HepG2 (cell line): ENCODE data around the gene NEURL1B. TPM values are rescaled to one million over a fixed set of nuclear protein-coding genes. Genes with fewer than 3 reads are reported as not detected.

ENCODE experiments used
- ATAC-seq: fragments of 200-7000 bp; cut with Tn5 transposase; 3 replicates; pipeline ENCODE4 v1.9.1; 2020; ENCODE audit warnings: mild to moderate bottlenecking, moderate library complexity
- BruUV-seq: library from RNA; stranded (reverse); fragments of 400-500 nt; replicated peaks from 2 replicates; lab custom pipeline; 2021; lab: Mats Ljungman, UMichigan
- CTCF ChIA-PET: fragments of 300-600 bp; formaldehyde crosslinking; extraction: SDS; loops from one replicate; lab custom pipeline; 2021; ENCODE audit warnings: low total read pairs, inconsistent platforms, low intra/inter-chr PET ratio; lab: Yijun Ruan, JAX
- POLR2A ChIA-PET: fragments of 350-600 bp; sonication (Branson Sonifier 250); formaldehyde crosslinking; loops from one replicate; lab custom pipeline; 2020; ENCODE audit warnings: antibody characterized with exemption, inconsistent platforms; lab: Yijun Ruan, JAX
- DNase-seq: peaks from one replicate; pipeline ENCODE4 v3.0.0-alpha.2; 2015; ENCODE audit warnings: low spot score
- FAIRE-seq: peaks from 3 replicates; lab custom pipeline; 2011; peaks lifted over from hg19 to GRCh38; lab: Jason Lieb, UNC
- H2AFZ ChIP-seq: one replicate; pipeline ENCODE4 v1.6.1; 2011; ENCODE audit warnings: low read length, inconsistent platforms
- H3K27ac ChIP-seq: fragments of 300-600 bp; 3 replicates; pipeline ENCODE4 v1.8.0; 2011; ENCODE audit warnings: mixed run types, mild to moderate bottlenecking, mixed read lengths, low read length, inconsistent platforms; ENCODE audit not compliant: insufficient read depth; ENCODE audit errors: extremely low read length
- H3K27me3 ChIP-seq, 2 experiments: fragments of 200-600 bp in 1 of 2; 2 replicates in 1 of 2; 3 replicates in 1 of 2; pipeline versions ENCODE4 v1.6.0 to v1.8.0; 2011; ENCODE audit warnings: low read length in 2 of 2, mild to moderate bottlenecking in 2 of 2, moderate library complexity in 2 of 2, inconsistent platforms in 1 of 2; ENCODE audit not compliant: insufficient read depth in 2 of 2, control insufficient read depth in 1 of 2
- H3K36me3 ChIP-seq, 2 experiments: fragments of 200-600 bp in 1 of 2; replicated peaks in 1 of 2; 2 replicates in 1 of 2; 3 replicates in 1 of 2; pipeline versions ENCODE4 v1.5.1 to v1.8.0; 2011; ENCODE audit warnings: low read length in 2 of 2, inconsistent platforms in 1 of 2; ENCODE audit not compliant: insufficient read depth in 2 of 2, control insufficient read depth in 1 of 2
- H3K4me1 ChIP-seq: 2 replicates; pipeline ENCODE4 v1.5.1; 2012; ENCODE audit warnings: low read length, inconsistent platforms; ENCODE audit not compliant: insufficient read depth
- H3K4me2 ChIP-seq: 2 replicates; pipeline ENCODE4 v1.6.0; 2011; ENCODE audit warnings: low read depth, low read length, inconsistent platforms
- H3K4me3 ChIP-seq, 3 experiments: fragments of 200-600 bp in 1 of 3; sonication (generic), shearing (Covaris generic) in 1 of 3; replicated peaks in 1 of 3; 2 replicates each; pipeline ENCODE4 v1.5.1; 2011 to 2016; ENCODE audit warnings: low read length in 3 of 3, inconsistent platforms in 2 of 3, low read depth in 2 of 3, mild to moderate bottlenecking in 2 of 3, control low read depth in 1 of 3, mixed read lengths in 1 of 3; ENCODE audit not compliant: insufficient read depth in 1 of 3
- H3K79me2 ChIP-seq: one replicate; pipeline ENCODE4 v1.6.1; 2011; ENCODE audit warnings: low read length, inconsistent platforms; ENCODE audit not compliant: insufficient read depth
- H3K9ac ChIP-seq: 2 replicates; pipeline ENCODE4 v1.6.0; 2011; ENCODE audit warnings: mild to moderate bottlenecking, low read depth, low read length, inconsistent platforms; ENCODE audit not compliant: insufficient read depth
- H3K9me3 ChIP-seq: 2 replicates; pipeline ENCODE4 v1.5.1; 2012; ENCODE audit warnings: mild to moderate bottlenecking, low read length
- H4K20me1 ChIP-seq: 2 replicates; pipeline ENCODE4 v1.6.0; 2011; ENCODE audit warnings: inconsistent platforms, mild to moderate bottlenecking, low read length, moderate library complexity; ENCODE audit not compliant: insufficient read depth
- ELF3 ChIP-seq: IDR thresholded peaks from 2 replicates; pipeline ENCODE4 v1.6.1; 2016; ENCODE audit warnings: missing genetic modification reagents, missing compliant biosample characterization
- NFAT5 ChIP-seq: sonication (generic); formaldehyde crosslinking; IDR thresholded peaks from 2 replicates; pipeline ENCODE4 v1.4.0; 2020; ENCODE audit warnings: missing genetic modification reagents
- RFX5 ChIP-seq: IDR thresholded peaks from 2 replicates; pipeline ENCODE4 v1.6.1; 2011; ENCODE audit warnings: low read depth, low read length, improper control_type of control experiment
- SALL2 ChIP-seq: sonication (generic); formaldehyde crosslinking; IDR thresholded peaks from 2 replicates; pipeline ENCODE4 v1.8.1; 2023; ENCODE audit warnings: mild to moderate bottlenecking, missing genetic modification reagents, inconsistent platforms
- SUZ12 ChIP-seq: fragments of 150-350 bp; IDR thresholded peaks from 2 replicates; pipeline ENCODE4 v1.6.1; 2014; ENCODE audit warnings: low read depth, low read length
- TAF15 ChIP-seq: fragments of 200-400 bp; formaldehyde crosslinking; IDR thresholded peaks from one replicate; pipeline ENCODE4 v1.6.1; 2018; ENCODE audit warnings: mild to moderate bottlenecking, low read depth, low read length; ENCODE audit not compliant: poor library complexity, severe bottlenecking
- ZBTB14 ChIP-seq: sonication (generic); formaldehyde crosslinking; IDR thresholded peaks from 2 replicates; pipeline ENCODE4 v1.4.0; 2020; ENCODE audit warnings: missing genetic modification reagents
- ZNF251 ChIP-seq: sonication (generic); formaldehyde crosslinking; IDR thresholded peaks from 2 replicates; pipeline ENCODE4 v1.9.0; 2021; ENCODE audit warnings: mild to moderate bottlenecking, missing genetic modification reagents
- ZNF577 ChIP-seq: sonication (generic); formaldehyde crosslinking; IDR thresholded peaks from 2 replicates; pipeline ENCODE4 v1.4.0; 2020; ENCODE audit warnings: mild to moderate bottlenecking, low read depth, missing genetic modification reagents, borderline replicate concordance
- WGBS: methylation state at CpG from one replicate; pipeline ENCODE4 v1.1.6; 2017; ENCODE audit warnings: low lambda C conversion rate; 5-methylcytosine and 5-hydroxymethylcytosine counted together
- in situ Hi-C: cut with HindIII; loops from 2 replicates; pipeline ENCODE4 v1.10.0; 2017; ENCODE audit warnings: low pct_unique_long_range_greater_than_20kb; ENCODE audit not compliant: extremely low pct_ligation_motif_present
- intact Hi-C: fragments of 100-400 bp; cut with micrococcal nuclease; formaldehyde crosslinking; loops from one replicate; pipeline ENCODE4 v1.10.0; 2022; ENCODE audit not compliant: unreplicated experiment
- polyA plus RNA-seq, 8 experiments: library from polyadenylated mRNA; depleted of rRNA in 3 of 8; stranded (reverse) in 7 of 8; unstranded in 1 of 8; fragments of >200 nt; fragmentation: Illumina TruSeq in 4 of 8; extraction: Trizol in 4 of 8; gene quantifications; 2 replicates each; pipeline versions ENCODE4 v1.2.1 to v1.2.3, GENCODE V29; 2011 to 2016; ENCODE audit warnings: low read depth in 4 of 8, missing spikeins in 1 of 8, mixed read lengths in 1 of 8; ENCODE audit not compliant: insufficient read depth in 1 of 8
- total RNA-seq, 5 experiments: library from RNA; depleted of rRNA; stranded (reverse); fragments of >200 nt; fragmentation: Illumina TruSeq; extraction: Trizol; gene quantifications; 2 replicates each; pipeline ENCODE4 v1.2.3, GENCODE V29; 2016; ENCODE audit warnings: low read depth in 1 of 5
- TF ChIP-seq, protein P1 (sequence below): sonication (generic); formaldehyde crosslinking; IDR thresholded peaks from 2 replicates; pipeline ENCODE4 v1.4.0; 2020; ENCODE audit warnings: missing genetic modification reagents, borderline replicate concordance

Gene NEURL1B
- total and polyA plus RNA-seq, 2 of the 13 experiments (the other 11 are each of a cell fraction or from before 2014, with no cell fraction given): 0.09 to 0.13 TPM

- TF ChIP-seq NFAT5 (CRISPR knock-in tag): no peak
- TF ChIP-seq TAF15: no peak
- TF ChIP-seq SALL2: no peak
- no peak for TF ChIP-seq ZNF577
- no peak for TF ChIP-seq ZNF251 (CRISPR knock-in tag)
- TF ChIP-seq SUZ12: no peak
Observed at GRCh38 chr5:172635038-172635437, 6.0 kb upstream of the NEURL1B start (continued).

DNA sequence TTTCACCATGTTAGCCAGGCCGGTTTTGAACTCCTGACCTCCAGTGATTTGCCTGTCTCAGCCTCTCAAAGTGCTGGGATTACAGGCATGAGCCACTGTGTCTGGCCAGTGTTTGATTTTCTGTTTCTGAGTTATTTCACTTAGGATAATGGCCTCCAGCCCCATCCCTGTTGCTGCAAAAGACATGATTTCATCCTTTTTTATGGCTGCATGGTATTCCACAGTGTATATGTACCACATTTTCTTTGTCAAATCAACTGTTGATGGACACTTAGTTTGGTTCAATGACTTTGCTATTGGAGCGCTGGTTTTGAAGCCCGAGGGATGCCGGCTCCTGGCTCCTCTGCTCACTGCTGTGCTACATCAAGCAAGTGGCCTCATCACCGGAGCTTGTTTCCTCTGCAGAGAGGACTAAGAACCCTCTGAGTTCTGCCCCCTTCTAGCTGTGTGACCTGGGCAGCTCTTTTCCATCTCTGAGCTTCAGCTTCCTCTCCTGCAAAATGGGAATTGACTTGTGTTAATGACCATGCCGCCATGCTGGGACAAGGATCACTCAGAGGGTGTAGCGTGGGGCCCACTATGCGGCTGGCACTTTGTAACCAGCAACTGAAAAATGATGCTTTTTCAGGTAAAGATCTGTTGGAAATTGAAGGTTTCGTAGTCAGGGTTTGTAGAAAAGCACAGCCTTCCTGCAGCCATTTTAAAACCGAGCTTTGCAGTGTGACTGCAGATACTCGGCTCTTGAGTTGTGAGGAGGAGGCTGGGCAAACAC, 4.6 kb upstream of the NEURL1B start:
- Histone ChIP-seq H3K4me1 (peaks cover 9% of the 10 kb centered on the region), H4K20me1 (no peaks in the 10 kb centered on the region), H3K9ac (no peak overlapping the region), H3K79me2 (no peaks in the 10 kb centered on the region), H3K36me3 (no peaks in the 10 kb centered on the region), H3K9me3 (no peaks in the 10 kb centered on the region), H3K4me3 (no peak overlapping the region), H3K4me2 (no peak overlapping the region), H2AFZ (no peak overlapping the region), H3K27me3 (peaks cover 0 to 13% of the 10 kb centered on the region in 2 experiments; a peak in 3 of 5 replicates), H3K27ac (no peak overlapping the region)
- no peak for FAIRE-seq
- no peak for DNase-seq
- BruUV-seq: no TSS peak
- CTCF ChIA-PET: no interaction called here
- no peak for ATAC-seq
- in situ Hi-C loops (no loop called here), intact Hi-C loops (no loop called here)
- 75% methylated on average over 11 of the region's 11 CpGs for WGBS
- POLR2A ChIA-PET: interaction anchor here (0.9 kb wide), 1 partner anchor 24 kb away, joined by 3 read pairs; no protein-coding TSS in a partner anchor
- TF ChIP-seq RFX5: no peak
- TF ChIP-seq, protein P1, sequence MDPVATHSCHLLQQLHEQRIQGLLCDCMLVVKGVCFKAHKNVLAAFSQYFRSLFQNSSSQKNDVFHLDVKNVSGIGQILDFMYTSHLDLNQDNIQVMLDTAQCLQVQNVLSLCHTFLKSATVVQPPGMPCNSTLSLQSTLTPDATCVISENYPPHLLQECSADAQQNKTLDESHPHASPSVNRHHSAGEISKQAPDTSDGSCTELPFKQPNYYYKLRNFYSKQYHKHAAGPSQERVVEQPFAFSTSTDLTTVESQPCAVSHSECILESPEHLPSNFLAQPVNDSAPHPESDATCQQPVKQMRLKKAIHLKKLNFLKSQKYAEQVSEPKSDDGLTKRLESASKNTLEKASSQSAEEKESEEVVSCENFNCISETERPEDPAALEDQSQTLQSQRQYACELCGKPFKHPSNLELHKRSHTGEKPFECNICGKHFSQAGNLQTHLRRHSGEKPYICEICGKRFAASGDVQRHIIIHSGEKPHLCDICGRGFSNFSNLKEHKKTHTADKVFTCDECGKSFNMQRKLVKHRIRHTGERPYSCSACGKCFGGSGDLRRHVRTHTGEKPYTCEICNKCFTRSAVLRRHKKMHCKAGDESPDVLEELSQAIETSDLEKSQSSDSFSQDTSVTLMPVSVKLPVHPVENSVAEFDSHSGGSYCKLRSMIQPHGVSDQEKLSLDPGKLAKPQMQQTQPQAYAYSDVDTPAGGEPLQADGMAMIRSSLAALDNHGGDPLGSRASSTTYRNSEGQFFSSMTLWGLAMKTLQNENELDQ (CRISPR knock-in tag): no peak
- no peak for TF ChIP-seq ZBTB14 (CRISPR knock-in tag)
- TF ChIP-seq ELF3 (CRISPR knock-in tag): no peak
